Measurements from ENCODE around the gene PALB2.

GRCh38 chr16:23679274-23679985 is 38.3 kb upstream of the PALB2 start:
- TF ChIP-seq POLR2A (IDR thresholded peaks at IDR 0.05) (no peak), CTCF (IDR thresholded peaks at IDR 0.05) (no peak)

All from testis (tissue), 2 donors.